Peyer's patch (tissue), 4 donors: ENCODE data around the gene IQGAP2.

ENCODE experiments used
- CTCF ChIP-seq, 6 experiments: fragments of 450-650 bp in 4 of 6; fragments of 200-600 bp in 2 of 6; sonication (generic) in 1 of 6; IDR thresholded peaks; one replicate each; pipeline ENCODE4 v1.5.1; 2017 to 2019; ENCODE audit warnings: antibody characterized with exemption in 6 of 6, mild to moderate bottlenecking in 3 of 6, moderate library complexity in 1 of 6
- POLR2A ChIP-seq, 2 donors: fragments of 450-650 bp; IDR thresholded peaks; one replicate each; pipeline ENCODE4 v1.5.1; 2017; ENCODE audit warnings: antibody characterized with exemption in 2 of 2, mild to moderate bottlenecking in 2 of 2, moderate library complexity in 2 of 2

- TF ChIP-seq CTCF (IDR thresholded peaks at IDR 0.05) (no peak), POLR2A (IDR thresholded peaks at IDR 0.05) (no peak)
These were observed 142.1 kb downstream of the IQGAP2 start for GRCh38 chr5:76545184-76545583.
